GM21528 (cell line): ENCODE results near the gene KCND1.
"Not testable (repeated sequence)": the region's sequence is repeated elsewhere in the genome, so short reads cannot be mapped to it uniquely, and the experiment has no call there.

Experiments used
- ATAC-seq: cut with Tn5 transposase; IDR thresholded peaks from one replicate; pipeline ENCODE4 v1.9.1; 2021; ENCODE audit warnings: mild to moderate bottlenecking, moderate library complexity; ENCODE audit not compliant: unreplicated experiment, low FRiP score

The KCND1 gene

GRCh38 chrX:48971249-48972219, at the start of gene KCND1:
Gene KCND1 (minus strand): TSS chrX:48971844. CDS start chrX:48970271, 1,573 bp downstream.
- no peak for ATAC-seq

DNA sequence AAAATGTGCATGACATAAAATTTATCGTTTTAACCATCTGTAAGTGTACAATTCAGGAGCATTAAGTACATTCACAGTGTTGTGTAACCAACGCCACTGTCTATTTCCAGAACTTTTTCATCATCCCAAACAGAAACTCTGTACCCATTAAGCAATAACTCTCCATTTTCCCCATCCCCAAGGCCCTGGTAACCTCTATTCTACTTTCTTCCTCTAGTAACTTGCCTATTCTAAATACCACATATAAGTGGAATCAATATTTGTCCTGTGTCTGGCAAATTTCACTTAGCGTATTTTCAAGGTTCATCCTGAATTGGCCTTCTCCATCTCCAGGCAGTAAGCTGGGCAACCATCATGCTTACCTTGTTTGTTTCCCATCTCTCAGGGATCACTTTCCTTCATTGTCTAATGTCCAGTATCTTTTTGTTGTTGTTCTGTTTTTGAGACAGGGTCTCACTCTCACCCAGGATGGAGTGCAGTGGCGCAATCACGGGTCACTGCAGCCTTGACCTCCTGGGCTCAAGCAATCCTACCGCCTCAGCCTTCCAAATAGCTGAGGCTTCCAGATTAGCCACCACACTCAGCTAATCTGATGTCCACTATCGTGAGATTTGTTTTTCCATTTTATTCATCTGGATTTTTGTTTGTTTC, 48.1 kb upstream of the KCND1 start:
- ATAC-seq: no peak

- ATAC-seq: no peak
Observed at GRCh38 chrX:49019050-49019449, 47.4 kb upstream of the KCND1 start.

DNA sequence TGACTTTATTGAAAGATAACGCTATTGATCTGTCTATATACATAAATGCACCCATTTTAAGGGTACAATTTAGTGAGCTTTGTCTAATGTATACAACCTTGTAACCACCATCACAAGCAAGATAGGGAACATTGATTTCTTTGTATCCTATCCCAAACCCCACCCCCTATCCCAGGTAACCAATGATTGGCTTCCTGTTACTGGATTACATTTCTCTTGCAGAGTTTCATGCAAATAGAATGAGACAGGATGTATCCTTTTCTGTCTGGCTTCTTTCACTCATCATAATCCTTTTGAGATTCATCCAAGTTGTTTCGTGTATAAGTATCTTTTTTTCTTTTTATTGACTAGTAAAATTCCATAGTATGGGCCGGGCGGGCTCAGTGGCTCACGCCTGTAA, 32.1 kb upstream of the KCND1 start:
- no peak for ATAC-seq

DNA sequence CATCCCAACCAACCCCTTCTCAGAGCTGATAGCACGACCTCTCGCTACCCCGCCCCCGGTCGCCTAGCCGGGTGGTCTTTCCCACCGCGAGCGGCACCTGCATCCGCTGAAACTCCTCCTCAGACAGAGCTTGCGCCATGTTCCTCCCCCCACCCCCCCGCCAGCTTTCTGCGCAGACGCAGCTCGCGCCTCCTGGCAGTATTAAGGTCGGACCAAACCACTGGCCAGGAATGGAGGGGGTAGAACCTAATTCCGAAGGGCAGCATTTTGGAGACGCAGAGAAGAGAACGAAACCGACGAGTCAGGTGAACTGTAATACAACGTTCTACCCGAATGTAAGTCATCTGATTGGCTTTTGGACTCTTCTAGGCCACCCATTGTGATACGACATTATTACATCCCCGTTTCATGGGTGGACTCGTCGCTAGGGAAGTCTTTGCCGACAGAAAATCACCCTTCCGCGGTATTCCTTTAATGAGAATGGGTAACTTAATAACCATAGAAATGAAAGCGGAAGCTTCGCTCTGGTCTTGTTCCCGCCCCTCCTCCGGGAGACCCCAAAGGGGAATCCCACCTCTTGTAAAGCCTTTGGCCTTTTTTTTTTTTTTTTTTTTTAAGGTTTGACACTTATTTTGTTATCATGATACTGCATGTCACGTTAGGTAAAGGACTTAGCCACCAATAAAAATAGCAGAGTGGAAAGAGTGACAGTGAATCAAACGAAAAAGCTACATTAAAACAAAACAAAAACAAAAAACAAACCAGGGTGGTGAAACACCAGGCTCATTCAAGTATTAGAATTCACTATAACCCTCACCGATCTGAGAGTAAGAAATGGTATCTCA, 30.7 kb upstream of the KCND1 start, which contains the start of gene GRIPAP1:
GRIPAP1 (minus strand) TSS at position 174 of the 845 bp plus-strand sequence; CDS start at position 139, 35 bp downstream.
- peak; percentile 86 for ATAC-seq

DNA sequence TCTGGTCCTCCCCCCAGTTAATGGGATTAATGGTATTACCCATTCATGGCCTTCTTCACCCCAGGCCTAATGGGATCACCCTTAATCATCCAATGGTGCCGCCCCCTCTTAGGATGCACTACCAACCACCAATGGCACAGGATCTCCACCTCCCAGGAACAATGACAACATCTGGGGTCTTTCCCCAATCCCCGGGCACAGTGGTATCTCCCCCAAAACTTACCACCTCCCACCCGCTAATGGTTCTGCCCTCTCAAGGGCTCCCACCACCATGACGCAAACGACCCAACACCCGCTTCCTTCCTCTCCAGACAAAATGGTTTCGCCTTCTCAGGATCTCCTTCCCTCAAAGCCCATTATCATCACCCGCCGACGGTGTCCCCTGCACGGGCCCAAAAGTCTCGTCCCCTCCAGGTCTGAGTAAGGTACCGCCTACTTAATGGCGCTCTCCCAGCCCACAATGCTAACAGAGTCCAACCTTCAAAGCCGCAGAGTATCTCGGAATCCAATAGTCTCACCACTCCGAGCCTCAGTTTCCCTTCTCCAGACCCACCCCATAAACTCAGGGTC, 30.0 kb upstream of the KCND1 start:
- peak; percentile 32 for ATAC-seq

GRCh38 chrX:49000636-49001035, 29.0 kb upstream of the KCND1 start:
- no peak for ATAC-seq

DNA sequence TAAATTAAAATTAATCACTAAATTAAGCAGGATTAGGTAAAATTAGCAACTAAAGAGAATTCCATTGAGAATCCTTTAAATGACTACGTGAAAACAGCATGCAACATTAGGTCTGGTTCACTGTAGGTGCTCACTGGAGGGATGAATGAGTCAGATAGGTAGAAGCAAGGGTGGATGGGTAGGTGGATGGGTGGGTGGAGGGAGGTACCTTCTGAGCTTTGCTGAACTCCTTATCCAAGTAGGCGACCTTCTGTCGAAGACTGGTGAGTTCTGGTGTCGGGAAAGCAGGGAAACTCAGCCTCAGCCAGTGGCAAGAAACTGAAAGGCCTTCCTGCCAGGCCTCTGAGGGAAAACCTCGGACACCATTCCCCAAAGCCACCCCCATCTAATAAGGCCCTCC, 27.4 kb upstream of the KCND1 start:
- no peak for ATAC-seq

DNA sequence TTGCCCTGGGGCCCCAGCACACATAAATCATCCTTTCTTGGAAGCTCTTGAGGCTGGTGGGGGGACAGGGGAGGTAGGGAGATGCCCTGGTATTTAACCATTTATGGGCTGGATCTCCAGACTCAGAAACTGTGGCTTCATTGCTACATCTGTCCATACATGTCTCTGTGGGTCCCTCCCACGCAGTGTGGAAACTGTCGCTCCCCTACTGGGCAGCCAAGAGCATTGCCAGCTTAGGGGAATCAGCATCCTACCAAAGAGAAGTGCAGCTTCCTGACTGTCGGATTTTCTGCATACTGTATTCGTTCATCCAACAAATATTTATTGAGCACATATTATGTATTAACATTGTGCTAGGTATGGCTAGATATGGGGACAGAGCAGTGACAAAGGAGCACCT, 26.7 kb upstream of the KCND1 start:
- no peak for ATAC-seq

GRCh38 chrX:48997865-48998264, 26.2 kb upstream of the KCND1 start:
- no peak for ATAC-seq

GRCh38 chrX:48997455-48997854, 25.8 kb upstream of the KCND1 start:
- ATAC-seq: no peak

DNA sequence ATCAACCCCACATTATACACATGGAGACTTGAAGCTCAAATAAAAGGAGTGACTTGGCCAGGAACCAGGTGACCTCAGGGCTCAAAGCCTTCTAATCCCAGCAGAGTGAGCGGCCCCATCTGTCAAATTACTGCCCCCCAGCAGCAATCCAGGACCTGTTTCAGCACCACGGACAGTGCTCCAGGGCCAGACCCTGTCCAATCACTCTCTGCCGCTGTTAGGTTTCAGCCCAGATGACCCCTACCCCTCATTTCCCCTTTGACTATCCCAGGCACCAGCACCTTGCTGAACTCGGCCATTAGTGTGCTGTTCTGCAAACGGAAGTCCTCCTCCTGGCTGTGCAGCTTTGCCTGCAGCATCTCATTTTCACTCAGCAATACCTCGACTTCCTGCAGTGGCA, 25.3 kb upstream of the KCND1 start:
- no peak for ATAC-seq

- ATAC-seq: no peak
Observed at GRCh38 chrX:48992341-48992740, 20.7 kb upstream of the KCND1 start.

GRCh38 chrX:48989483-48989882, 17.8 kb upstream of the KCND1 start:
- no peak for ATAC-seq

GRCh38 chrX:48983896-48984295, 12.3 kb upstream of the KCND1 start:
- no peak for ATAC-seq

DNA sequence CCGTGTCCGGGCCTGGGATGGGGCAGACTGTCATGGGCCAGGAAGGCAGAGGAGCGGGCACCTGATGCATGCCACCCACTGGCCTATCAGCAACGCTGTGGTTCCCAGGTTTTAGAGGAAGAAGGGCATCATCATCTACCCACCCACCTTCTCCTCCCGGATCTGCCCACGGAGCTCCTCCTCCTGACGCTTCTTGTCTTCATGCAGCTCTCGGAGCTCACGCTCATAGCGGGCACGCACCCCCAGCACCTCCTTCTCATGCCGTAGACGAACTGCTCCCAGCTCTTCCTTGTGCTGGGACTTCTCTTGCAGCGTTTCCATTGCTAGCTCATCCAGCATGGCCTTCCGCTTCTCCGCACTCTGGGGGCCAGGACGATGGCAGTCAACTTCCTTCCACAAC, 11.4 kb upstream of the KCND1 start:
- ATAC-seq: no peak

GRCh38 chrX:48981178-48981577, 9.5 kb upstream of the KCND1 start:
- no peak for ATAC-seq

DNA sequence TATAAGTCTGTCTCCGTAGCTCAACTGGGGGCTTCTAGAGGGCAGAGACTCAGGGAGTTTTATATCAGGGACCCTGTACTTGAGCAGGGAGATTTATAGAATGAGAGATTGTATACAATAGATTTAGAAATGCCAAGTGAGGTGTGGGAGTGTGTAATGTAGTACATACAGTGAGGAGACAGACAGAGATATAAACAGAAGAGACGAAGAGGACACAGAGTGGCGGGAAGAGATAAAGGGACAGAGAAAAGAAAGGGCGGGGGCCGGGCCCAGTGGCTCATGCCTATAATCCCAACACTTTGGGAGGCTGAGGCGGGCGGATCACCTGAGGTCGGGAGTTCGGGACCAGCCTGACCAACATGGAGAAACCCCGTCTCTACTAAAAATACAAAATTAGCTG, 8.7 kb upstream of the KCND1 start:
- ATAC-seq: not testable (repeated sequence)

DNA sequence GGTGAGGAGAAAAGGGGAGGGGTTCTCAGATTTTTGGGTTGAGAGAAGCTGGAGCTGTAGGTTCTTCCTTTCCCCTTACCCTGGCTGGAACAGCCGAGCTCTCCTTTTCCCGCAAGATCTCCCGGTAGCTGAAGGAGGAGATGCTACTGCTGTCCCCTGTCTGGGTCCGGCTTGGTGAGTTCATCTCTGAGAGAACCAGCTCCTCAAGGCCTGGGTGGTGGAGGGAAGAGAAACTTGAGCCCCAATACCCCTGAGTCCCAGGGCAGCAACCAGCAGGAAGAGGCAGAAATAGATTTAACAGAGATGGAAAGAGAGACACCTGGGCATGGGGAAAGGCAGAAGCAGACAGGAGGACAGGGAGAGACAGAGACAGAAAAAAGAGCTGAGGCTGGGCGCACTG, 6.6 kb upstream of the KCND1 start:
- ATAC-seq: no peak

- no peak for ATAC-seq
Observed at GRCh38 chrX:48976086-48976485, 4.4 kb upstream of the KCND1 start.
